ENCODE data around the gene GSX1.

- TF ChIP-seq, protein P1, sequence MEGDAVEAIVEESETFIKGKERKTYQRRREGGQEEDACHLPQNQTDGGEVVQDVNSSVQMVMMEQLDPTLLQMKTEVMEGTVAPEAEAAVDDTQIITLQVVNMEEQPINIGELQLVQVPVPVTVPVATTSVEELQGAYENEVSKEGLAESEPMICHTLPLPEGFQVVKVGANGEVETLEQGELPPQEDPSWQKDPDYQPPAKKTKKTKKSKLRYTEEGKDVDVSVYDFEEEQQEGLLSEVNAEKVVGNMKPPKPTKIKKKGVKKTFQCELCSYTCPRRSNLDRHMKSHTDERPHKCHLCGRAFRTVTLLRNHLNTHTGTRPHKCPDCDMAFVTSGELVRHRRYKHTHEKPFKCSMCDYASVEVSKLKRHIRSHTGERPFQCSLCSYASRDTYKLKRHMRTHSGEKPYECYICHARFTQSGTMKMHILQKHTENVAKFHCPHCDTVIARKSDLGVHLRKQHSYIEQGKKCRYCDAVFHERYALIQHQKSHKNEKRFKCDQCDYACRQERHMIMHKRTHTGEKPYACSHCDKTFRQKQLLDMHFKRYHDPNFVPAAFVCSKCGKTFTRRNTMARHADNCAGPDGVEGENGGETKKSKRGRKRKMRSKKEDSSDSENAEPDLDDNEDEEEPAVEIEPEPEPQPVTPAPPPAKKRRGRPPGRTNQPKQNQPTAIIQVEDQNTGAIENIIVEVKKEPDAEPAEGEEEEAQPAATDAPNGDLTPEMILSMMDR (IDR thresholded peaks at IDR 0.05; ENCODE audit: low read depth, low read length, poor library complexity, severe bottlenecking), result no peak
- no peak for TF ChIP-seq EZH2phosphoT487 (IDR thresholded peaks at IDR 0.05; ENCODE audit: borderline replicate concordance, low read length)
These were observed 43.5 kb downstream of the GSX1 start for GRCh38 chr13:27835799-27836198.

Measured in DOHH2 (cell line).